KOPT-K1 (cell line): ENCODE measurements around the gene KLK8.

Experiments
- H3K27ac ChIP-seq: fragments of 200-600 bp; sonication (generic); 2 replicates; pipeline ENCODE4 v1.5.1; 2016; ENCODE audit warnings: antibody characterized with exemption, mild to moderate bottlenecking, low read depth, low read length; ENCODE audit not compliant: poor library complexity, severe bottlenecking
- H3K36me3 ChIP-seq: fragments of 200-600 bp; sonication (generic); 2 replicates; pipeline ENCODE4 v1.5.1; 2017; ENCODE audit warnings: antibody characterized with exemption, mild to moderate bottlenecking, low read length, moderate library complexity; ENCODE audit not compliant: insufficient read depth
- H3K9me3 ChIP-seq: fragments of 200-600 bp; sonication (generic); 2 replicates; pipeline ENCODE4 v1.5.1; 2017; ENCODE audit warnings: antibody characterized with exemption, low read length, mild to moderate bottlenecking; ENCODE audit not compliant: insufficient read depth, poor library complexity, severe bottlenecking

Gene KLK8

GRCh38 chr19:50962245-50962644 is 39.2 kb downstream of the KLK8 start:
- Histone ChIP-seq H3K27ac (no peak overlapping the region), H3K36me3 (no peaks in the 10 kb centered on the region), H3K9me3 (no peaks in the 10 kb centered on the region)

GRCh38 chr19:50959731-50960500 is 41.5 kb downstream of the KLK8 start:
- H3K27ac ChIP-seq: no peak overlapping the region
- no peaks in the 10 kb centered on the region for H3K36me3 ChIP-seq
- no peaks in the 10 kb centered on the region for H3K9me3 ChIP-seq

GRCh38 chr19:50957587-50957986 is 43.8 kb downstream of the KLK8 start:
- Histone ChIP-seq H3K9me3 (no peaks in the 10 kb centered on the region), H3K36me3 (no peaks in the 10 kb centered on the region), H3K27ac (no peak overlapping the region)

GRCh38 chr19:50952910-50953309 is 48.5 kb downstream of the KLK8 start, which contains the start of gene KLK5:
KLK5 (minus strand) TSS chr19:50953038; CDS start chr19:50952657, 381 bp downstream.
- Histone ChIP-seq H3K27ac (no peak within 1 kb of the TSS), H3K36me3 (no peaks in the 10 kb centered on the region), H3K9me3 (no peaks in the 10 kb centered on the region)

- H3K27ac ChIP-seq: no peak overlapping the region
- no peaks in the 10 kb centered on the region for H3K9me3 ChIP-seq
- H3K36me3 ChIP-seq: no peaks in the 10 kb centered on the region
Measured at GRCh38 chr19:50949861-50950260, 51.5 kb downstream of the KLK8 start.

- H3K9me3 ChIP-seq: no peaks in the 10 kb centered on the region
- H3K36me3 ChIP-seq: no peaks in the 10 kb centered on the region
- no peak overlapping the region for H3K27ac ChIP-seq
Measured at GRCh38 chr19:50947123-50947522, 54.3 kb downstream of the KLK8 start.
